Aortic smooth muscle cell (primary cell): ENCODE measurements around the gene FEM1B. TPM values are rescaled to one million over a fixed set of nuclear protein-coding genes. Genes with fewer than 3 reads are reported as not detected.

Source experiments
- total RNA-seq: library from RNA; depleted of rRNA; stranded (reverse); fragments of >200 nt; gene quantifications from 2 replicates; pipeline ENCODE4 v1.2.3, GENCODE V29; 2014

The FEM1B gene
- 44.9 and 45.4 TPM in 2 replicates for total RNA-seq

GRCh38 chr15:68277603-68278344 lies at the start of gene FEM1B:
Gene FEM1B, plus strand, starts transcription at chr15:68277745. Its CDS starts 673 bp downstream, at chr15:68278418.

GRCh38 chr15:68229386-68230156 lies 48.0 kb upstream of the FEM1B start, which contains the start of gene CLN6:
Gene CLN6, minus strand, starts transcription at chr15:68229728. Its CDS starts 144 bp downstream, at chr15:68229584.

Other genes starting within 250 kb of the FEM1B start
- gene PIAS1, start 223.4 kb upstream of the FEM1B start, total RNA-seq, result 10.2 and 16.0 TPM in 2 replicates
- gene CALML4, start 72.4 kb upstream of the FEM1B start, total RNA-seq, result 1.6 and 2.9 TPM in 2 replicates
- gene CLN6, start 48.0 kb upstream of the FEM1B start, total RNA-seq, result 7.9 and 10.6 TPM in 2 replicates
- gene ITGA11, start 154.4 kb downstream of the FEM1B start, total RNA-seq, result 24.3 and 43.8 TPM in 2 replicates